Measurements from ENCODE around the gene PIK3AP1.
"Not testable (repeated sequence)": the region's sequence is repeated elsewhere in the genome, so short reads cannot be mapped to it uniquely, and the experiment has no call there.

Gene PIK3AP1

DNA sequence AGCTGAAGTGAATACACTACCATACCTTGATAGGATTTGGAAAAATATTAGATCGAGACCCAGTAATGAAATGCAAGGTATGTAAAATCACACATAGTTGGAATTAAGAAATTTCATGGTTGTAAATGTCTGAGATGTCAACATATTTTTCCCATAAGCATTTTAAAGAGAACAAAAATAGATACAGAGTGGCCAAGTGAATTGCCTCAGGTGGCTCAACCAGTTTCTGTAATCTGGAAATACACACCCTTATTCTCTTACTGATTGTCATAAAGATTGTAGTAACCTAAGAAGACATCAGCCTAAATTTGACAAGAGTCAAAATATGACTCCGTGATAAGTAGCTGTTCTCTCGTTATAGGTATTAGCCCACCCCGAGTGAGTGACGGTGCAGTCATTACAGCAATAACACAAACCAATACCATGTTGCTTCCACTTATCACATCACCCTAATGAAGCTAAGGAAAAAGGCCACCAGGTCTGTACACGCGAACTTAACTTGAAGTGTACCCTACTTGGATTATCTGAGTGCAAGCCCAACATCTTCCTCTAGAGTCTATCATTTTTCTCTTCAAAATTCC, 23.4 kb downstream of the PIK3AP1 start:
- DNase-seq (ENCODE audit: low read depth in 3 of 3): no peak

GRCh38 chr10:96695975-96696634, 24.2 kb downstream of the PIK3AP1 start:
- no peak for DNase-seq (ENCODE audit: low read depth in 3 of 3)

- no peak for DNase-seq (ENCODE audit: low read depth in 3 of 3)
Measured at GRCh38 chr10:96695366-96695765, 24.9 kb downstream of the PIK3AP1 start.

GRCh38 chr10:96693431-96693830, 26.9 kb downstream of the PIK3AP1 start:
- no peak for DNase-seq (ENCODE audit: low read depth in 3 of 3)

DNA sequence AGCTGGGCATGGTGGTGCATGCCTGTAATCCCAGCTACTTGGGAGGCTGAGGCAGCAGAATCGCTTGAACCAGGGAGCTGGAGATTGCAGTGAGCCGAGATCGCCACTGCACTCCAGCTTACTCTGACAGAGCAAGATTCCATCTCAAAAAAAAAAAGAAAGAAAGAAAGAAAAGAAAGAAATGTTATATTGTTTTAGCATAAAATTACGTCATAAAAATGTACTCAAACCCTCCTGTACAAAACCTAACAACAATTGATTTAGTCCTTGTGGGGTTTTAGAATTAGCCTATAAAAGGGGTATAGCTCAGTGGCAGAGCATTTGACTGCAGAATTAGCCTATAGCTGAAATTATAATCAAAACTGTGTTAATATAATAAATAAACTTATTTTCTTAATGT, 27.9 kb downstream of the PIK3AP1 start:
- no peak for DNase-seq (ENCODE audit: low read depth in 3 of 3)

- no peak for DNase-seq (ENCODE audit: low read depth in 3 of 3)
Measured at GRCh38 chr10:96691761-96692160, 28.6 kb downstream of the PIK3AP1 start.

DNA sequence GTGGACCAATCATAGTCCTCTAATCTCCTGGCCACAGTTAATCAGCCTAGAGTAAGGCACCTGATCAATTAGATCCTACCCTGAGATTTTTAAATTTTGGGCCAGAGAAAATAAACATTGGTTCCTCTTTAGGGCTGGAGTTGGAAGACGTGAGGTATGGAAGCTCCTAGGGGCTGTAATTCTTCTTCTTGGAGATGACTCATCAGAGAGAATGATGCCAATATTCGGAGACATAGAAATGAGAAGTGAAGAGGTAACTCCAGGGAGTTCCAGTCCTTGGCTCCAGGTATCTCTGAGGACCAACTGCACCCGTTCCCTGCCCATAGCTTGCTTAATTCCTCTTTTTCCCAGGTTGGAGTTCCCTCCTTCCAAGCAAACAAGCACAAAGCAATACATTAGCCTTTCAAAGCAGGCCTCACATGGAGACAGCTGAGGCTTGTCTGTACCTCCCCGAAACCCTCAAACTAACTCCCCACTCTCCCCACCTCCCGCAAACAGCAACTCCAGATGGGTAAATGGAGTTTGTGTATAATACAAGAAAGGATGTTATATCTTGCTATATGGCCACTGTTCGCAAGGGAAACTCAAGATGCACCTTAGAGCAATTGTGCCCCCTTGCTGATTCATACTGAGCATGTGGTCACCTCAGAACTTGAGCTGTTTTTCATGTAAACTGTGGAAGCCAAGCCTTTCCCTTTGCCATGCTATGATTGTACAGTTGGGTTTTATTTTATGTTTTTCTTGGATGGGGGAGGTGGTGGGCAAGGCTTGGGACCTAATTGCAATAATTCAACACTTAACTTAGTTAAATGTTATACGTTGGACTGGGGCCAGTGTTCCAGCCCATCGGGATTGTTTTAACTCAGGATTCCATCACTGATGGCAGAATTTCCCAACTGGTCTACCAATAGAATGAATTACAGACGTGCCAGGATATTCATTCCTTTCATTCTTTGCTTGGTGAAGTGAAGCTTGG, 29.3 kb downstream of the PIK3AP1 start:
- no peak for DNase-seq (ENCODE audit: low read depth in 3 of 3)

DNA sequence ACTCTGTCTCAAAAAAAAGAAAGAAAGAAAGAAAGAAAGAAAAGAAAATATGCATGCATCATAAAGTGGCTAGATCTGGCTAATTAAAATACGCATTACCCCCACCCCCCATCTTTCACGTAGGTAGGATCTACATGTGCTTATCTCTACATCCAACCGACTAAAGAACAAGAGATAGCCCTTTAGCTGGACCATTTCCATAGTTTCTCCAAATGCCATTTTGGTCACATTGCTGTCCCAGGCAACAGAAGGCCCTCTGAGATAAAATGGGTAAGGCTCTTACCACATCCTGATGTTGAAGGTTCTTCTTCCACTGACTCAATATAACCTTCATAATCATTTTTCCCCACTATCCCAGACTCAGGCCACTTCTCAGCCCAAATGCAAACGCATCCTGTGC, 31.5 kb downstream of the PIK3AP1 start:
- DNase-seq (ENCODE audit: low read depth in 3 of 3): no peak

DNA sequence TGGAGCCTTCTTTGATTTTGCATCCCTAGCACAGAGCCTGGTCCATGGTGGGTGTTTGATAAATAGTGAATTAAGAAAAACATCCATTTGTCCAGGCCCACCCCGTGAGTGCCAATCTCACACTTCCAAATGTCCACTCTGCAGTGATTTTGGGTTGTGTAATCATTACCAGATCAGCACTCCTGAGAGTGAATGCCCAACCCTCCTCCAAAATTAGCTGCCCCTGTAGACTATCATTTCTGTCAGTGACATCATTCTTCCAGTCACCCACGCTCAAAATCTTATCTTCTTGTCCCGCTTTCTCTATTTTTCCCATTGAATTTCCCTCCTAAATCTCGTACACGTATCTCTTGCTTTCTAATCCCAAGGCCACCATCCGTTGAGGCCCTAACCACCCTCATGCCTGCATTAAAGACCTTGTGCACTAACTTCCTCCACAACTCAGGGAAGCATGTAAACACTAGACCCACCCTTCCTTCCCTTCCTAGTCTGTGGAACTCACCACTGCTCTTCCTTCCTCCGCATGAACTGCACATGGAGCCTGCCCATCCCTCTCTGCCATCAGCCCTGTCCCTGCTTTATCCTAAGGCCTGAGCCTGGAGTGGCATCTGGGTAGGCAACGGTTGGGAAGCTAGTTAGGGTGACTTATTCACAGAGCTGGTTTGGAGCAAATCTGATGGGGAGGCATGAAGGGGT, 32.8 kb downstream of the PIK3AP1 start:
- no peak for DNase-seq (ENCODE audit: low read depth in 3 of 3)

DNA sequence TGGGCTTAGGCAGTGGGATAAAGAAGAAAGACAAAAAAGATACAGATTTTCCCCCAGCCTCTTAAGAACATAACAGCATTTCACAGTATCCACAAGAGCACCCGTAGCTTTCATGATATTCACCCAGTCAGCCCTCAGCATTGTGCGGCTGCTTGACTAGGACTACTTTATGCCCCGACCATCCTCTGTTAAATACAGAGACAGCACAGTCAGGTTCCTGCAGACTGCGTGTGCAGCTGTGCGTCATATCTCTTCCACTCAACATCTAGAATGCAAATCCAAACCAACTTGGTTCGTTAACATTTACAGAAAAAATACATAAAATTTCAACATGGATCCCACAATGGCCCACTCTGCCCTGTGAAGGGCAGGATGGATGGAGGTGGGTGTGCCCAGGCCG, 33.8 kb downstream of the PIK3AP1 start:
- DNase-seq (ENCODE audit: low read depth in 3 of 3): no peak

DNA sequence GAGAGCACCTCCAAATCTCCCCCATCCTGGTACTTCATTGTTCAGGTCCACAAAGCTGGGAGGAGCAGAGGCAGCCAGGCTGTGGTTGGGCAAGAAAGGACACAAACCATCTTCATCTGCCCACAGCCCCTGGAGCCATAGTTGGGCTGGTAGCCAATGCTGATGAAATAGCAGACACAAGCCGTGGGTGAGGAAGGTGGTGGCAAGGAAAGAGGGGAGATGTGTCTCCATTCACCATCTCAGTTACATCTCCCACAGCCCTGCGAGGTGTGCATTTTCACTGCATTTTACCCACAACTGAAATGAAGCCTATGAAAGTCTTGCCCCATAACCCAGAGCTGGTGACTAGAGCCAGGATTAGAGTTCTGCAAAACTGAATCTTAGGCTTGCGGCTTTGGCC, 35.0 kb downstream of the PIK3AP1 start:
- DNase-seq (ENCODE audit: low read depth in 3 of 3): no peak

DNA sequence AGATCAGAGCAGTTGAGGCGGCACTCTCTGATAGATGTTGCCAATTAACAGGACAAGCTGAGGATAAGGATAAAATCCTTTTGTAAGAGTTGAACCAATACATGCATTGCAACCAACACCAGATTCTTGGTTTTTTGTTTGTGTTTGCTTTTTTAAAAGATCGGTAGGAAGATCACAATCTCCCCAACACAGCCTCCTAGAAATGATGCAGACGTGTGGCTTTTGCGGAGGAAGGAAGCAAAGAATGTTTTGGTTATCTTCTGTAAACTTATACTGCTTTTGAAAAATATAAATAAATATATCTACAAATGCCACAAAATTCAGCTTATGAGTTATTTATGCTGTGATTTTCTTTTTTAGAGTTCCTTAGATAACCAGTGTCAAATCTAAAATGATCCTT, 35.5 kb downstream of the PIK3AP1 start:
- DNase-seq (ENCODE audit: low read depth in 3 of 3): no peak

DNA sequence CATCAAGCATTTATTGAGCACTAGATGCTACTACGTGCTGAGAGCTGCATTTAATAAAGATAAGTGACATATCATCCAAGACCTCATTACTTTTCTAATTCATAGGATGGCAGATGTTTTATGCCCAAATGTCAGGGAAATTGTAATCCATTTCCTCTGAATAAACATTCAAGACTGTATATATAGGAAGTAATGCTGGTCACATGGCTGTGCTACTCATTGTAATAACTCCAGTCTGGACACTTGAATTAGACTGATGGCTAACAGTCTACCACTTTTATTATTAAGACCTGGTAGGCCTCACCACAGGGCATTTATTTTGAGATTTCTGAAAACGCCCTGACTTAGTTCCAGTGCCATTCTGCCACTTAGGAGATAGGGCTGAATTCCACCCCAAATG, 36.6 kb downstream of the PIK3AP1 start:
- no peak for DNase-seq (ENCODE audit: low read depth in 3 of 3)

DNA sequence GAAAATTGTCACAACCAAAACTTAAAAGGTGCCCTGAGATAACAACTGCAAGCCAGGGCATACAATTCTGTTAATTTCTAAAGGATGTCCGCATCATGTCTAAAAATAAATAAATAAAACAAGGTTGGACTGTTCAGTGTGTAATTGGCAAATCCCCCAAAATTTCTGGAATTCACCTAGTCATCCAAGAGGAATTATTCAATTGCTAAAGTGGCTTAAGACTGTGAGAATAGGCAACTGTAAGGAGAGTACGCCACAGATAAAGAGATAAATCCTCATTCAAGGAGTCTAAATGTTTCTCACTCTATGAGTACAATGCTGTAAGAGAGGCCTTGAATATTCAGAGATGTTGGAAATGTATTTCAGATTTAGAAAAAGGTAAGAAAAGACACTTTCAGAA, 37.2 kb downstream of the PIK3AP1 start:
- no peak for DNase-seq (ENCODE audit: low read depth in 3 of 3)

DNA sequence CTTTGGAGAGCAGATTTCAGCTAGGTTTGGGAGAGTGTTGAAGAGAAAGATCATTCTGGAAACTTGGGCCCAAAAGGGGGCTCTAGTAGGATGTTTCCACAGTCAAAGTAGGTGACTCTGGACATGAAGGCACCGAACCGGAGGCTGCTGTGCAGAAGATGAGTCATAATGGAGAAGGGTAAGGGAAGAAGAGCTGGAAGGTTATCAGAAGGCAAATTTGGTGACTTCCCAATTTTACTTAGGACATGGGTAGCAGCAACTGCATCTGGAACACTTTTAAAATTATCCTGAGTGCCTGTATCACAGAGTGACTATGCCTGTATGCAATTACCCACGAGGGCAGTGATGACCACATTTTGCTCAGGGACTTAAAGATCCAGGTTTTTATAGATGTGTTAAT, 38.8 kb downstream of the PIK3AP1 start:
- DNase-seq (ENCODE audit: low read depth in 3 of 3): no peak

GRCh38 chr10:96680463-96680862, 39.9 kb downstream of the PIK3AP1 start:
- DNase-seq (ENCODE audit: low read depth in 3 of 3): not testable (repeated sequence)

- no peak for DNase-seq (ENCODE audit: low read depth in 3 of 3)
Measured at GRCh38 chr10:96678725-96679124, 41.6 kb downstream of the PIK3AP1 start.

GRCh38 chr10:96676272-96677112, 43.8 kb downstream of the PIK3AP1 start:
- no peak for DNase-seq (ENCODE audit: low read depth in 3 of 3)

- no peak for DNase-seq (ENCODE audit: low read depth in 3 of 3)
Measured at GRCh38 chr10:96675846-96676245, 44.5 kb downstream of the PIK3AP1 start.

DNA sequence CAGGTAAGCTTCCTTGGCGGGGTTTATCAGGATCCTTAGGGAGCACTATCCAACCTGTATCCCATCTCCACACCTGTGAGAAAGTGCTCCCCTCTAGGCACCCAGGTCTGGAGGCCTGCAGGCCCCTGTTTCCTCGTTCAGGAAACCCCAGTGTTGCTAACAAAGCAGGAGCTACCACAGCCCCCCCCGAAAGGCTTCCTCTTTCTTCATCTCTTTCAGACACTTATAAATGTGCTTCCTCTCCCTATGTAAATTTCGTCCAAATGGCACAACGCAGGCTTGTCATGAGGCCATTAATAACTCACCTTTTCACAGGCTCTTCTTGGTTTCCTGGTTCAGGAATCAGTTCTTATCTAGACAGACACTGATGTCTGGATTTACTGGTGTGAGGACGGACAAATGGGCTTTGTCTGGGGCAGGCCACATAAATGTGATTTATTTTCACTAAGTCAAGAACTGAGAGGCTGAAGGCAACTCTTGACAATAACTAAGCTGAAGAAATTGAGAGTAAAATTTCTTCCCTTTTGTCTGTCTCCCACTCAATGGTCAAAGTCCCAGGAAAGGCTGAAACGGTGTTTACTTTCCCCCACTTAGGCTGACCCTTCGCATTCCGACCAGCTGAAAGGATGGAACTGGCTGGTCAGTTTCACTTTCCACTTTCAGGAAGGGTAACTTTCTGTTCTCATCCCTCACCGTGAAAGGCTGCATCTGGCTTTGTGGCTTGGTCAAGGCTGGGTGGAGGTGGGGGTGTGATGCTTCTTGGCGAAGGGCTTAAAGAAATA, 46.8 kb downstream of the PIK3AP1 start:
- DNase-seq (ENCODE audit: low read depth in 3 of 3): no peak
